ENCODE results near the gene DCT. TPM values are rescaled to one million over a fixed set of nuclear protein-coding genes. Genes with fewer than 3 reads are reported as not detected.
"Not testable (repeated sequence)": the region's sequence is repeated elsewhere in the genome, so short reads cannot be mapped to it uniquely, and the experiment has no call there.

DCT gene
- total RNA-seq, 2 donors from 2014 or later: 0.11 to 0.39 TPM

DNA sequence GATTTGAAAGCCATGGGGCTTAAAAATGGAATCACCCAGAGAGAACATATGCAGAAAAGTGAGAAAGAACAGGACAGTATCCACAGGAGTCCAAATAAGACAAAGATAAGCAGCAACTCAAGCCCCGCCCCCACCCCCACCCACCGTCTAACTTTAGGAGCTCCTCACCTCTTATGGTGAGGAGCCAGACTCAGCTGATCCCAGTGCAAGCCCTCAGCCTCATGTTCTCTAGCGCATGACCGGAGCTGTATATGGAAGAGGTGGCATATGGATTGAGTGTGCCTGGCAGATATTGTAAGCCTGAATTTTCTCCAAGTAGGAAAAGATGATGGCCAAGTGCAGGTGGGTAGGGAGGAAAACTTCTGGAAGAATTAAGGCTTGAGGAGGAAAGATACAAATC, 36.4 kb upstream of the DCT start:
- Histone ChIP-seq H3K4me1 (no peaks in the 10 kb centered on the region), H3K27me3 (no peaks in the 10 kb centered on the region), H3K4me3 (no peak overlapping the region), H3K36me3 (no peaks in the 10 kb centered on the region), H3K27ac (no peak overlapping the region), H3K9me3 (no peaks in the 10 kb centered on the region)
- TF ChIP-seq, protein P1, sequence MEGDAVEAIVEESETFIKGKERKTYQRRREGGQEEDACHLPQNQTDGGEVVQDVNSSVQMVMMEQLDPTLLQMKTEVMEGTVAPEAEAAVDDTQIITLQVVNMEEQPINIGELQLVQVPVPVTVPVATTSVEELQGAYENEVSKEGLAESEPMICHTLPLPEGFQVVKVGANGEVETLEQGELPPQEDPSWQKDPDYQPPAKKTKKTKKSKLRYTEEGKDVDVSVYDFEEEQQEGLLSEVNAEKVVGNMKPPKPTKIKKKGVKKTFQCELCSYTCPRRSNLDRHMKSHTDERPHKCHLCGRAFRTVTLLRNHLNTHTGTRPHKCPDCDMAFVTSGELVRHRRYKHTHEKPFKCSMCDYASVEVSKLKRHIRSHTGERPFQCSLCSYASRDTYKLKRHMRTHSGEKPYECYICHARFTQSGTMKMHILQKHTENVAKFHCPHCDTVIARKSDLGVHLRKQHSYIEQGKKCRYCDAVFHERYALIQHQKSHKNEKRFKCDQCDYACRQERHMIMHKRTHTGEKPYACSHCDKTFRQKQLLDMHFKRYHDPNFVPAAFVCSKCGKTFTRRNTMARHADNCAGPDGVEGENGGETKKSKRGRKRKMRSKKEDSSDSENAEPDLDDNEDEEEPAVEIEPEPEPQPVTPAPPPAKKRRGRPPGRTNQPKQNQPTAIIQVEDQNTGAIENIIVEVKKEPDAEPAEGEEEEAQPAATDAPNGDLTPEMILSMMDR (IDR thresholded peaks at IDR 0.05): no peak
- no peak for DNase-seq (ENCODE audit: low spot score)

DNA sequence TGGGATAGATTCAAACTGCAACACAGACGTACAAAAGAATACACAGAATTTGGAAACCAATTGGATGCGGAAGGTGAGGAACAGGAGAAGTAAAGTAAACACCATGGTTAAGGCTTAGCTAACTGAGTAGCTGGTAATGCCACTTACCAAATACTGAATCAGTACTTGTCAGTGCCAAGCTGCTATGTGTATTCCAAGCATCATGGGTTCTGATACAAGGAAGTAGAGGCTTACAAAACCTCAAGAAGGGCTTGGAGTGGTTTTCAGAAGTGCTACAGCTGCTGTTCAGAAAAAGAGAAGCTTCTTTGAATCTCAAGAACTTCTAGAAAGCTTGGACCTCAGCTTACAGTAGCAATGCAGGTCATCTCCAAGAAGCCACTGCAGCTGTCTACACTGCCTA, 35.9 kb upstream of the DCT start:
- Histone ChIP-seq H3K4me3 (no peak overlapping the region), H3K36me3 (no peaks in the 10 kb centered on the region), H3K27me3 (no peaks in the 10 kb centered on the region), H3K9me3 (no peaks in the 10 kb centered on the region), H3K27ac (no peak overlapping the region), H3K4me1 (no peaks in the 10 kb centered on the region)
- TF ChIP-seq, protein P1 (IDR thresholded peaks at IDR 0.05): no peak
- no peak for DNase-seq (ENCODE audit: low spot score)

DNA sequence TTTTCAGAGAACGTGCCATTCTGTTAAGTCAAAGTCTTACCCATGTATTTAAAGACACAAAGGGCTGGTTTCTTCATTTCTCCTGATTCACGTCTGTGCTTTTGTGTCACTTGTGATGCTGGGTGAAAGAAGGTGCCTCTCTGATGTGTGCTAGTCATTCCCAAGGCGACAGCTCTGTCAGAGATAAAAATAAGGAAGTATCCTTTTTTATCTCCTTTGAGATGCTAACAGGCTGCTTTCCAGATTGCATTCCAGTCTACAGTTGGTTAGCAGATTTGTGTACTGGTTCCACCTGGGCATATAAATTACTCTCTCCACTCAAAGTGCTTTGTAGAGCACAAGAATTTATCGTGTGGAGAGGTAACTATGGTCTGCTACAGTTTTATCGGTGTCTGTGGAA, 33.5 kb upstream of the DCT start:
- Histone ChIP-seq H3K27me3 (no peaks in the 10 kb centered on the region), H3K36me3 (no peaks in the 10 kb centered on the region), H3K9me3 (no peaks in the 10 kb centered on the region), H3K4me1 (no peaks in the 10 kb centered on the region), H3K4me3 (no peak overlapping the region), H3K27ac (no peak overlapping the region)
- no peak for DNase-seq (ENCODE audit: low spot score)
- TF ChIP-seq, protein P1 (IDR thresholded peaks at IDR 0.05): no peak

DNA sequence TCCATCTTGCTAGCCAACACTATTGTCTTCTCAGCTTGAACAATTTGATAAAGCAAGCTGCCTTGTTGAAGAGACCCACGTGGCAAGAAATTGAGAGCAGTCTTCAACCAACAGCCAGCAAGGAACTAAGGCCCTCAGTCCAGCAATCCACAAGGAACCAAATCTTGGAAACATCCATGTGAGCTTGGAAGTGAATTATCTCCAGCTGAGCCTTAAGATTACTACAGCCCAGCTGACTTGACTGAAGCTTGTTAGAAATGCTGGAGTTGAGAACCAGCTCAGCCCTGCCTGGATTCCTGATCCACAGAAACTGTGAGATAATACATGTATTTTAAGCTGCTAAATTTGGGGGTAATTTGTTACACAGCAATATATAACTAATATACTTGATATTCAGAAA, 26.2 kb upstream of the DCT start:
- Histone ChIP-seq H3K27me3 (no peaks in the 10 kb centered on the region), H3K4me1 (no peaks in the 10 kb centered on the region), H3K4me3 (no peak overlapping the region), H3K9me3 (no peaks in the 10 kb centered on the region), H3K27ac (no peak overlapping the region), H3K36me3 (no peaks in the 10 kb centered on the region)
- no peak for DNase-seq (ENCODE audit: low spot score)
- TF ChIP-seq, protein P1 (IDR thresholded peaks at IDR 0.05): no peak

DNA sequence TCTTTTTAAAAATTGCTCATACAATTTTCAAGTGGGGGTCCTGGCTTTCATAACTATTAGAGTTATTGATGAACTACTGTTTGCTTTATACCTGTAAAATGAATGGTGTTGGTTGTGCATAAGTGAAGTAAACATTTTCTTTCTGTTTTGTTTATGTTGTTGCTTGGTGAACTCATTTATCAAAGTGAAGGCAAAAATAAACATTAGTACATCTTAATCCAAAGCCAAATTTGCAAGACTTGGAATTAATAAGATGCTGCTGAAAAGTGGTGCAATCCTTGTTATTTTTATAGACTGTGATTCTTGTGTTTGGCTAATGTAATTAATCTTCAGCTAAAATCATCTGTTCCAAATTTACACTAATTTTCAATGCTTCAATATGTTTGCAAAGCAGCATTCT, 24.4 kb upstream of the DCT start:
- Histone ChIP-seq H3K27ac (no peak overlapping the region), H3K4me3 (no peak overlapping the region), H3K36me3 (no peaks in the 10 kb centered on the region), H3K4me1 (no peaks in the 10 kb centered on the region), H3K27me3 (no peaks in the 10 kb centered on the region), H3K9me3 (no peaks in the 10 kb centered on the region)
- TF ChIP-seq, protein P1 (IDR thresholded peaks at IDR 0.05): no peak
- no peak for DNase-seq (ENCODE audit: low spot score)

DNA sequence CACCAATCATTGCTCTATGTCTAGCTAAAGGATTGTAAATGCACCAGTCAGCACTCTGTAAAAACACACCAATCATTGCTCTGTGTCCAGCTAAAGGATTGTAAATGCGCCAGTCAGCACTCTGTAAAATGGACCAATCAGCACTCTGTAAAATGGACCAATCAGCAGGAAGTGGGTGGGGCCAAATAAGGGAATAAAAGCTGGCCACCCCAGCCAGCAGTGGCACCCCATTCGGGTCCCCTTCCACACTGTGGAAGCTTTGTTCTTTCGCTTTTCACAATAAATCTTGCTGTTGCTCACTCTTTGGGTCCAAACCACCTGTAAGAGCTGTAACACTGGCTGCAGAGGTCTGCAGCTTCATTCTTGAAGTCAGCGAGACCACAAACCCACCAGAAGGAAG, 19.3 kb upstream of the DCT start:
- H3K9me3 ChIP-seq; H3K36me3 ChIP-seq; H3K4me3 ChIP-seq; H3K27ac ChIP-seq; DNase-seq (ENCODE audit: low spot score); H3K27me3 ChIP-seq; H3K4me1 ChIP-seq: not testable (repeated sequence)

Data from right atrium auricular region (tissue), 2 donors.